Neuronal stem cell (in vitro differentiated cells): ENCODE measurements around the gene HPSE2.

ENCODE experiments used
- DNase-seq: peaks from one replicate; pipeline ENCODE4 v3.0.0-alpha.2; 2013; ENCODE audit warnings: low spot score
- H2AFZ ChIP-seq: one replicate; pipeline ENCODE4 v1.6.1; 2013; ENCODE audit warnings: mild to moderate bottlenecking, low read length, inconsistent platforms
- H2AK5ac ChIP-seq: 2 replicates; pipeline ENCODE4 v1.6.1; 2013; ENCODE audit warnings: low read depth, mild to moderate bottlenecking, inconsistent platforms, low read length, moderate library complexity, mixed read lengths
- H2BK120ac ChIP-seq: 2 replicates; pipeline ENCODE4 v1.6.1; 2013; ENCODE audit warnings: low read depth, mild to moderate bottlenecking, inconsistent platforms, low read length, moderate library complexity, mixed read lengths
- H2BK12ac ChIP-seq: one replicate; pipeline ENCODE4 v1.6.1; 2013; ENCODE audit warnings: low read length, inconsistent platforms
- H2BK15ac ChIP-seq: 2 replicates; pipeline ENCODE4 v1.6.1; 2013; ENCODE audit warnings: mild to moderate bottlenecking, low read length, inconsistent platforms, mixed read lengths
- H2BK5ac ChIP-seq: one replicate; pipeline ENCODE4 v1.6.1; 2013; ENCODE audit warnings: inconsistent platforms, mild to moderate bottlenecking, low read length, moderate library complexity
- H3K14ac ChIP-seq: one replicate; pipeline ENCODE4 v1.6.1; 2013; ENCODE audit warnings: low read length, inconsistent platforms
- H3K18ac ChIP-seq: 2 replicates; pipeline ENCODE4 v1.6.1; 2013; ENCODE audit warnings: low read length, inconsistent platforms
- H3K23ac ChIP-seq: 2 replicates; pipeline ENCODE4 v1.6.1; 2013; ENCODE audit warnings: low read depth, mild to moderate bottlenecking, mixed read lengths, low read length, inconsistent platforms; ENCODE audit not compliant: poor library complexity
- H3K27ac ChIP-seq: replicated peaks from 3 replicates; pipeline ENCODE4 v1.5.1; 2013; ENCODE audit warnings: low read length, inconsistent platforms
- H3K27me3 ChIP-seq, 3 experiments: 2 replicates each; pipeline ENCODE4 v1.6.1; 2013; ENCODE audit warnings: low read length in 3 of 3, mild to moderate bottlenecking in 2 of 3, inconsistent platforms in 1 of 3, low read depth in 1 of 3, mixed read lengths in 1 of 3, moderate library complexity in 1 of 3; ENCODE audit not compliant: control insufficient read depth in 3 of 3, insufficient read depth in 3 of 3
- H3K36me3 ChIP-seq, 2 donors: replicated peaks in 1 of 2; 2 replicates each; pipeline ENCODE4 v1.6.1; 2013; ENCODE audit warnings: low read length in 2 of 2; ENCODE audit not compliant: control insufficient read depth in 2 of 2, insufficient read depth in 2 of 2
- H3K4ac ChIP-seq: 2 replicates; pipeline ENCODE4 v1.6.1; 2013; ENCODE audit warnings: inconsistent platforms, mild to moderate bottlenecking, low read length, moderate library complexity
- H3K4me1 ChIP-seq, 2 donors: 1 replicate in 1 of 2; 2 replicates in 1 of 2; pipeline ENCODE4 v1.6.1; 2013; ENCODE audit warnings: low read length in 2 of 2, low read depth in 1 of 2; ENCODE audit not compliant: control insufficient read depth in 2 of 2, insufficient read depth in 1 of 2
- H3K4me2 ChIP-seq: one replicate; pipeline ENCODE4 v1.6.1; 2013; ENCODE audit warnings: mild to moderate bottlenecking, low read length, inconsistent platforms; ENCODE audit not compliant: insufficient read depth, poor library complexity, severe bottlenecking
- H3K4me3 ChIP-seq, 2 donors: 2 replicates each; pipeline ENCODE4 v1.5.1; 2013; ENCODE audit warnings: low read length in 2 of 2, mild to moderate bottlenecking in 2 of 2, inconsistent platforms in 1 of 2, moderate library complexity in 1 of 2
- H3K79me1 ChIP-seq: one replicate; pipeline ENCODE4 v1.6.1; 2013; ENCODE audit warnings: low read depth, mild to moderate bottlenecking, inconsistent platforms, low read length, moderate library complexity
- H3K9ac ChIP-seq: one replicate; pipeline ENCODE4 v1.6.1; 2013; ENCODE audit warnings: mild to moderate bottlenecking, low read depth, low read length, inconsistent platforms; ENCODE audit not compliant: poor library complexity
- H3K9me3 ChIP-seq, 2 donors: replicated peaks in 1 of 2; 2 replicates each; pipeline versions ENCODE3 to v1.6.1; 2013; ENCODE audit warnings: low read length in 2 of 2, mild to moderate bottlenecking in 2 of 2, inconsistent platforms in 1 of 2, low read depth in 1 of 2, mixed read lengths in 1 of 2, moderate library complexity in 1 of 2; ENCODE audit not compliant: control insufficient read depth in 2 of 2, insufficient read depth in 1 of 2
- H4K8ac ChIP-seq: one replicate; pipeline ENCODE4 v1.6.1; 2013; ENCODE audit warnings: low read depth, mild to moderate bottlenecking, inconsistent platforms, low read length, moderate library complexity
- H4K91ac ChIP-seq: one replicate; pipeline ENCODE4 v1.6.1; 2013; ENCODE audit warnings: low read length, low read depth, mild to moderate bottlenecking, inconsistent platforms; ENCODE audit not compliant: poor library complexity
- WGBS, 2 donors: extraction: QIAGEN DNeasy Blood & Tissue Kit; methylation state at CpG; one replicate each; pipeline ENCODE4 v1.1.7; 2013; ENCODE audit warnings: missing lambda C conversion rate in 2 of 2, mixed read lengths in 1 of 2; ENCODE audit not compliant: insufficient read length in 2 of 2, insufficient replicate concordance in 1 of 2; ENCODE audit errors: extremely low coverage in 2 of 2; 5-methylcytosine and 5-hydroxymethylcytosine counted together

The HPSE2 gene

DNA sequence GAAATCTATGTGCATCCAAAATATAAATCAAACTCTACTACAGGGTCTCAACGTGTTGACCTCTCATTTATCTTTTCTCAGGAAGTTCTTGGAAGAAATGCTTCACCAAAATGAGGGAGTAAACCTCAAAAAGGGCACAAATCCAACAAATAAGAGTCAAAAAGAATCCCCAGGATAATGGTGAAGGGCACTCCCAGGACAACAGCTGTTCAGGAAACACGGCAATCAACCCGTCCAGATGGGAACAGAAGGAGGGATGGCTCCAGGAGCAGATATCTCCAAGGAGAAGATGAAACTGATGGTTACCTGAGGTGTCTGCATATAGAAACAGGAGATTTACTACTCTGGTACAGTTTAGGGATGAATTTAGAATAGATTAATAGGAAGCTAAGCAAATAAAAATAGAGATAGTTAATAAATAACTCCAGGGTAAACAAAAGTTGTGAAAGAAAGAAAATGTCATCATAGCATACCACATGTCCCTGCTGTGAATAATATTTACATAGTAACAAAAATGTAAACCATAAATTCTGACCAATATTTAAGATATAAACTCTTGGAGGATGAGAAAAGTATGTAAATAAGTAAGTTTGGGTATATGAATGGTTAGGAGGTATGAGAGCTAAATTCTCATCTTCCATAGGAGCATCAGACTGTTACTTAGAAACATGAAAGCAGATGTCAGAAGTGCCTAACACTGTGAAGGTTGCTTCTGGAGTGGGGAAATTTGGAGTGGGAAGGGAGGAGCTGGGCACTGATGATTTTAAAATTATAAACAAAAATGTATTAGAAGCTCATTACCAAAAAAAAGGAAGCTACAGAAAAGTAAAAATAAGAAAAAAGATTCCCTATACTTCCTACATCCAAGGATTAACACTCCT, 551.4 kb downstream of the HPSE2 start:
- Histone ChIP-seq H3K36me3 (no peaks in the 10 kb centered on the region), H3K4me2 (no peak overlapping the region), H4K91ac (no peak overlapping the region), H2BK120ac (no peak overlapping the region), H3K18ac (no peak overlapping the region), H3K14ac (no peak overlapping the region), H3K4me1 (no peaks in the 10 kb centered on the region), H3K27ac (no peak overlapping the region), H3K9ac (no peak overlapping the region), H3K9me3 (no peaks in the 10 kb centered on the region), H2AK5ac (no peak overlapping the region), H2AFZ (no peak overlapping the region), H3K27me3 (no peaks in the 10 kb centered on the region), H3K23ac (no peak overlapping the region), H2BK5ac (no peak overlapping the region), H3K4ac (no peak overlapping the region), H3K79me1 (no peaks in the 10 kb centered on the region), H2BK15ac (no peak overlapping the region), H2BK12ac (no peak overlapping the region), H4K8ac (no peak overlapping the region), H3K4me3 (no peak overlapping the region)
- no peak for DNase-seq
- no CpG with 5 or more reads among the region's 3 CpGs for WGBS, 2 donors

GRCh38 chr10:98676895-98677294, 558.8 kb downstream of the HPSE2 start:
- H3K27me3 ChIP-seq = no peaks in the 10 kb centered on the region
- H3K79me1 ChIP-seq = no peaks in the 10 kb centered on the region
- H3K4me2 ChIP-seq = no peak overlapping the region
- no peak overlapping the region for H3K27ac ChIP-seq
- H2BK120ac ChIP-seq = no peak overlapping the region
- no peak overlapping the region for H2BK5ac ChIP-seq
- H3K14ac ChIP-seq = no peak overlapping the region
- DNase-seq = no peak
- no peak overlapping the region for H3K23ac ChIP-seq
- H3K9me3 ChIP-seq = no peaks in the 10 kb centered on the region
- H3K4ac ChIP-seq = no peak overlapping the region
- no peak overlapping the region for H3K9ac ChIP-seq
- no peak overlapping the region for H3K18ac ChIP-seq
- no peak overlapping the region for H4K91ac ChIP-seq
- peaks cover 0 to 3% of the 10 kb centered on the region in 2 donors for H3K4me1 ChIP-seq
- no peak overlapping the region for H4K8ac ChIP-seq
- H3K4me3 ChIP-seq = no peak overlapping the region
- no peak overlapping the region for H2BK12ac ChIP-seq
- no peak overlapping the region for H2AFZ ChIP-seq
- H3K36me3 ChIP-seq = no peaks in the 10 kb centered on the region
- no peak overlapping the region for H2AK5ac ChIP-seq
- no peak overlapping the region for H2BK15ac ChIP-seq

DNA sequence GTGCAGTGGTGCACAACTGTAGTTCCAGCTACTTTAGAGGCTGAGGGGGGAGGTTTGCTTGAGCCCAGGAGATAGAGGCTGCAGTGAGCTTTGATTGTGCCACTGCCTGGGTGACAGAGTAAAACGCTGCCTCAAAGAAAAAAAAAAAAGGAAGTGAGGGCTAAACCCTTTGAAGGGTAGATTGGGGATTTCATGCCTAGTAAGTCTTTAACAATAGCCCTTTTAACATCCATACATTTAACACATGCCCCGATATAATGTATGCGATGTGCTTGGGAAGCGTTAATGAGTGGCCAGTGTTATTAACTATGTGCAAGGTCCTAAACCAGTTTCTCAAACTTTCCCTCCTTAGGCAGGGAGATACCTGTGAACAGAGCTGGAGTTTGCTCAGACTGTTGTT, 559.8 kb downstream of the HPSE2 start:
- H2BK15ac ChIP-seq = no peak overlapping the region
- H2BK12ac ChIP-seq = no peak overlapping the region
- H3K36me3 ChIP-seq = no peaks in the 10 kb centered on the region
- DNase-seq = no peak
- H2BK5ac ChIP-seq = no peak overlapping the region
- no peak overlapping the region for H3K9ac ChIP-seq
- no peak overlapping the region for H2AFZ ChIP-seq
- no peak overlapping the region for H4K8ac ChIP-seq
- no peak overlapping the region for H3K4me3 ChIP-seq
- no peak overlapping the region for H3K23ac ChIP-seq
- H3K27me3 ChIP-seq = no peaks in the 10 kb centered on the region
- no peaks in the 10 kb centered on the region for H3K9me3 ChIP-seq
- H2AK5ac ChIP-seq = no peak overlapping the region
- no peak overlapping the region for H3K4me2 ChIP-seq
- no peak overlapping the region for H3K18ac ChIP-seq
- no CpG with 5 or more reads among the region's 4 CpGs for WGBS, 2 donors
- H3K27ac ChIP-seq = peak overlapping the region; percentile 52
- no peak overlapping the region for H2BK120ac ChIP-seq
- H3K4ac ChIP-seq = no peak overlapping the region
- no peak overlapping the region for H3K14ac ChIP-seq
- H3K4me1 ChIP-seq = peaks cover 0 to 3% of the 10 kb centered on the region in 2 donors
- H3K79me1 ChIP-seq = no peaks in the 10 kb centered on the region
- no peak overlapping the region for H4K91ac ChIP-seq

DNA sequence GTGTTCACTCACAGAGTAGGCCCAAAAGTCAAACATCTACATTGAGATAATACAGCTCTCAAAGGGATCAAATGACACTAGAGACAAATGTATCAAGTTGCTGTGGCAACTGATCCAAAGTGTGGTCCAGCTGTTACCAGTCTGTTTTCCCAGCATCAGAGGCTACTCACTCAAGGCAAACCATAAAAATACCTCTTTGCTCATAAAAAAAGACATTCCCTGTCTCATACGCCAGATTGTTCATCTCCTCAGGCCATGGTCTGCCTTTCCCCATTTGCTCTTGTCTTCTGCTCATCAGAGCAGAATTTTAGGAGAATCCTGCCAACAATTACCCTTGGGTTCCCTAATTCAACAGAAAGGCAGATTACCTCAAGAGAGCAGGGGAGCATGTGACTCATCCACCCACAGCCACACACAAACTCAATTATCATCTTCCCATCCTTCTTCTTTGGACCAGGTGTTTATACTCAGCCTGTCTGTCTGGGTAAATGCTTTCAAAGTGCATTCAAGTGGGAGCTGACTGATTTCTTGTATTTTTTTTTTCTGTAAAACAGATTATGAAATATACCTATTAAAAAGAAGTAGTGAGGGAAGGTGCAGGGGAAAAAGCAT, 562.4 kb downstream of the HPSE2 start:
- whole genome bisulfite sequencing, 2 donors = no CpG with 5 or more reads among the region's 1 CpG
- H2AK5ac ChIP-seq = no peak overlapping the region
- no peak overlapping the region for H2BK5ac ChIP-seq
- H2BK15ac ChIP-seq = no peak overlapping the region
- H3K14ac ChIP-seq = no peak overlapping the region
- no peak overlapping the region for H3K4ac ChIP-seq
- no peak overlapping the region for H3K4me3 ChIP-seq
- no peak overlapping the region for H4K91ac ChIP-seq
- H3K79me1 ChIP-seq = no peaks in the 10 kb centered on the region
- H3K23ac ChIP-seq = no peak overlapping the region
- H2AFZ ChIP-seq = no peak overlapping the region
- no peak overlapping the region for H3K4me2 ChIP-seq
- no peak overlapping the region for H3K9ac ChIP-seq
- no peak overlapping the region for H4K8ac ChIP-seq
- DNase-seq = no peak
- H3K4me1 ChIP-seq = peaks cover 0 to 3% of the 10 kb centered on the region in 2 donors
- H3K27me3 ChIP-seq = no peaks in the 10 kb centered on the region
- no peak overlapping the region for H3K18ac ChIP-seq
- H3K9me3 ChIP-seq = no peaks in the 10 kb centered on the region
- no peaks in the 10 kb centered on the region for H3K36me3 ChIP-seq
- no peak overlapping the region for H2BK120ac ChIP-seq
- H2BK12ac ChIP-seq = no peak overlapping the region
- no peak overlapping the region for H3K27ac ChIP-seq
